Activated CD4-positive, alpha-beta T cell treated with anti-CD3 and anti-CD28 coated beads for 36 hours (primary cell): ENCODE data around the gene OR10H5. TPM values are rescaled to one million over a fixed set of nuclear protein-coding genes. Genes with fewer than 3 reads are reported as not detected.
"Not testable (repeated sequence)": the region's sequence is repeated elsewhere in the genome, so short reads cannot be mapped to it uniquely, and the experiment has no call there.

Experiments used
- ATAC-seq: fragments of 200-7000 bp; cut with Tn5 transposase; one replicate; pipeline ENCODE4 v1.10.0; 2021; ENCODE audit warnings: mild to moderate bottlenecking, moderate library complexity
- CTCF ChIA-PET: fragments of 350-600 bp; sonication (Branson Sonifier 250); formaldehyde crosslinking; loops from one replicate; lab custom pipeline; 2021; ENCODE audit warnings: antibody characterized with exemption; lab: Charles Lee
- POLR2A ChIA-PET: fragments of 350-600 bp; sonication (Branson Sonifier 250); formaldehyde crosslinking; loops from one replicate; lab custom pipeline; 2021; ENCODE audit warnings: antibody characterized with exemption, inconsistent platforms; lab: Charles Lee
- DNase-seq: peaks from one replicate; pipeline ENCODE4 v3.0.0-alpha.2; 2020
- H3K27ac Mint-ChIP-seq: one replicate; pipeline ENCODE4 v1.8.0; 2021; ENCODE audit warnings: mixed read lengths
- H3K27me3 Mint-ChIP-seq: one replicate; pipeline ENCODE4 v1.8.0; 2021; ENCODE audit warnings: mixed read lengths
- H3K36me3 Mint-ChIP-seq: one replicate; pipeline ENCODE4 v1.8.0; 2021; ENCODE audit warnings: low read depth, mixed read lengths
- H3K4me1 Mint-ChIP-seq: one replicate; pipeline ENCODE4 v1.8.0; 2021; ENCODE audit warnings: mixed read lengths
- H3K4me3 Mint-ChIP-seq: one replicate; pipeline ENCODE4 v1.8.0; 2021; ENCODE audit warnings: mild to moderate bottlenecking, moderate library complexity, mixed read lengths
- H3K9me3 Mint-ChIP-seq: one replicate; pipeline ENCODE4 v1.8.0; 2021; ENCODE audit warnings: low read depth, mixed read lengths
- intact Hi-C, 2 experiments: fragments of 100-400 bp; cut with DNase I in 1 of 2; cut with micrococcal nuclease in 1 of 2; formaldehyde crosslinking; loops; one replicate each; pipeline versions ENCODE4 v1.14.2 to v1.15.1; 2022 to 2024; cut with DNase I, micrococcal nuclease
- total RNA-seq, 2 experiments: library from RNA; stranded (reverse); gene quantifications; one replicate each; pipeline ENCODE4 v1.2.3, GENCODE V29; 2021

The OR10H5 gene
- total RNA-seq, 2 experiments from 2014 or later, result not detected

- no peaks in the 10 kb centered on the region for H3K36me3 Mint-ChIP-seq
- peaks cover 4% of the 10 kb centered on the region for H3K27me3 Mint-ChIP-seq
- CTCF ChIA-PET, result interaction anchor here (0.6 kb wide), 1 partner anchor 1501 kb away, joined by 4 read pairs; no protein-coding TSS in a partner anchor
- POLR2A ChIA-PET, result no interaction called here
- H3K27ac Mint-ChIP-seq, result no peak overlapping the region
- no peaks in the 10 kb centered on the region for H3K9me3 Mint-ChIP-seq
- no peak overlapping the region for H3K4me3 Mint-ChIP-seq
- DNase-seq (no peak), ATAC-seq (no peak)
- peaks cover 6% of the 10 kb centered on the region for H3K4me1 Mint-ChIP-seq
- intact Hi-C loops, result loop anchor here in 1 of 2 experiments (5.0 kb wide), 1 partner anchor 53 kb away; no protein-coding TSS in a partner anchor
Observed at GRCh38 chr19:15813916-15814315, 26.5 kb downstream of the OR10H5 start.

GRCh38 chr19:15815306-15815705 is 27.8 kb downstream of the OR10H5 start, which contains the start of gene OR10H1:
TSS of gene OR10H1 (minus strand) at chr19:15815664. CDS start at chr19:15808037, 7,627 bp downstream.
- POLR2A ChIA-PET, result no interaction called here
- H3K4me1 Mint-ChIP-seq, result peaks cover 6% of the 10 kb centered on the region
- H3K4me3 Mint-ChIP-seq, result no peak within 1 kb of the TSS
- no peak within 1 kb of the TSS for H3K27ac Mint-ChIP-seq
- H3K27me3 Mint-ChIP-seq, result peaks cover 3% of the 10 kb centered on the region
- CTCF ChIA-PET, result no interaction called here
- ATAC-seq (no peak), DNase-seq (no peak)
- no peaks in the 10 kb centered on the region for H3K36me3 Mint-ChIP-seq
- H3K9me3 Mint-ChIP-seq, result no peaks in the 10 kb centered on the region
- intact Hi-C loops, result no loop called here

GRCh38 chr19:15820646-15821045 is 33.2 kb downstream of the OR10H5 start:
- Mint-ChIP-seq H3K4me1 (no peaks in the 10 kb centered on the region), H3K4me3 (no peak overlapping the region), H3K36me3 (no peaks in the 10 kb centered on the region), H3K9me3 (no peaks in the 10 kb centered on the region), H3K27me3 (no peaks in the 10 kb centered on the region), H3K27ac (no peak overlapping the region)
- ATAC-seq (no peak), DNase-seq (no peak)
- intact Hi-C loops, result no loop called here
- POLR2A ChIA-PET, result no interaction called here
- CTCF ChIA-PET, result no interaction called here

GRCh38 chr19:15825753-15826152 is 38.3 kb downstream of the OR10H5 start:
- Mint-ChIP-seq H3K36me3 (no peaks in the 10 kb centered on the region), H3K27ac (no peak overlapping the region), H3K9me3 (no peaks in the 10 kb centered on the region), H3K4me3 (no peak overlapping the region), H3K27me3 (no peaks in the 10 kb centered on the region), H3K4me1 (no peaks in the 10 kb centered on the region)
- POLR2A ChIA-PET, result no interaction called here
- intact Hi-C loops, result no loop called here
- no peak for DNase-seq
- CTCF ChIA-PET, result interaction anchor here (0.6 kb wide), 2 partner anchors 211 to 216 kb away, joined by 3 read pairs; no protein-coding TSS in a partner anchor
- no peak for ATAC-seq

- H3K4me3 Mint-ChIP-seq, result no peak overlapping the region
- ChIA-PET CTCF (no interaction called here), POLR2A (no interaction called here)
- ATAC-seq, result no peak
- intact Hi-C loops, result no loop called here
- no peak for DNase-seq
- H3K4me1 Mint-ChIP-seq, result no peaks in the 10 kb centered on the region
- H3K9me3 Mint-ChIP-seq, result no peaks in the 10 kb centered on the region
- H3K36me3 Mint-ChIP-seq, result no peaks in the 10 kb centered on the region
- no peak overlapping the region for H3K27ac Mint-ChIP-seq
- no peaks in the 10 kb centered on the region for H3K27me3 Mint-ChIP-seq
Observed at GRCh38 chr19:15828121-15828610, 40.7 kb downstream of the OR10H5 start.

GRCh38 chr19:15828611-15829305 is 41.3 kb downstream of the OR10H5 start:
- POLR2A ChIA-PET, ATAC-seq, H3K27ac Mint-ChIP-seq, H3K4me1 Mint-ChIP-seq, H3K27me3 Mint-ChIP-seq, H3K4me3 Mint-ChIP-seq, CTCF ChIA-PET, H3K36me3 Mint-ChIP-seq, intact Hi-C loops, H3K9me3 Mint-ChIP-seq, DNase-seq: not testable (repeated sequence)

- H3K27ac Mint-ChIP-seq, result no peak overlapping the region
- no peaks in the 10 kb centered on the region for H3K4me1 Mint-ChIP-seq
- H3K4me3 Mint-ChIP-seq, result no peak overlapping the region
- no peaks in the 10 kb centered on the region for H3K36me3 Mint-ChIP-seq
- no peaks in the 10 kb centered on the region for H3K27me3 Mint-ChIP-seq
- ATAC-seq, result no peak
- DNase-seq, result no peak
- intact Hi-C loops, result no loop called here
- H3K9me3 Mint-ChIP-seq, result no peaks in the 10 kb centered on the region
- ChIA-PET POLR2A (no interaction called here), CTCF (no interaction called here)
Observed at GRCh38 chr19:15829306-15829698, 41.8 kb downstream of the OR10H5 start.

- no peak overlapping the region for H3K4me3 Mint-ChIP-seq
- DNase-seq (no peak), ATAC-seq (no peak)
- CTCF ChIA-PET, result interaction anchor here (0.7 to 1.1 kb wide), 2 partner anchors 14 to 608 kb away, joined by 3 to 4 read pairs; no protein-coding TSS in a partner anchor
- H3K9me3 Mint-ChIP-seq, result no peaks in the 10 kb centered on the region
- POLR2A ChIA-PET, result no interaction called here
- no peaks in the 10 kb centered on the region for H3K36me3 Mint-ChIP-seq
- no peak overlapping the region for H3K27ac Mint-ChIP-seq
- no peaks in the 10 kb centered on the region for H3K27me3 Mint-ChIP-seq
- H3K4me1 Mint-ChIP-seq, result no peaks in the 10 kb centered on the region
- intact Hi-C loops, result loop anchor here in 1 of 2 experiments (10.0 kb wide), 1 partner anchor 355 kb away; the partner anchor contains the start of gene FAM32A
Observed at GRCh38 chr19:15829786-15830185, 42.3 kb downstream of the OR10H5 start.

GRCh38 chr19:15831626-15832025 is 44.2 kb downstream of the OR10H5 start:
- no peak for DNase-seq
- no peaks in the 10 kb centered on the region for H3K9me3 Mint-ChIP-seq
- ATAC-seq, result no peak
- intact Hi-C loops, result loop anchor here in 1 of 2 experiments (10.0 kb wide), 1 partner anchor 353 kb away; the partner anchor contains the start of gene FAM32A
- CTCF ChIA-PET, result no interaction called here
- POLR2A ChIA-PET, result no interaction called here
- H3K27ac Mint-ChIP-seq, result no peak overlapping the region
- H3K4me3 Mint-ChIP-seq, result no peak overlapping the region
- H3K4me1 Mint-ChIP-seq, result peaks cover 9% of the 10 kb centered on the region
- H3K27me3 Mint-ChIP-seq, result no peaks in the 10 kb centered on the region
- no peaks in the 10 kb centered on the region for H3K36me3 Mint-ChIP-seq

GRCh38 chr19:15834232-15834631 is 46.8 kb downstream of the OR10H5 start:
- peaks cover 15% of the 10 kb centered on the region for H3K4me1 Mint-ChIP-seq
- H3K4me3 Mint-ChIP-seq, H3K27ac Mint-ChIP-seq, H3K9me3 Mint-ChIP-seq, CTCF ChIA-PET, H3K36me3 Mint-ChIP-seq, POLR2A ChIA-PET, H3K27me3 Mint-ChIP-seq, DNase-seq, ATAC-seq: not testable (repeated sequence)
- intact Hi-C loops, result loop anchor here in 1 of 2 experiments (10.0 kb wide), 1 partner anchor 351 kb away; the partner anchor contains the start of gene FAM32A

- peaks cover 15% of the 10 kb centered on the region for H3K4me1 Mint-ChIP-seq
- DNase-seq (peak; percentile 61), ATAC-seq (peak; percentile 24)
- POLR2A ChIA-PET, H3K27me3 Mint-ChIP-seq, H3K36me3 Mint-ChIP-seq, H3K9me3 Mint-ChIP-seq, CTCF ChIA-PET: not testable (repeated sequence)
- peak overlapping the region; percentile 98 for H3K27ac Mint-ChIP-seq
- peak overlapping the region; percentile 85 for H3K4me3 Mint-ChIP-seq
- intact Hi-C loops, result loop anchor here (1.0 to 10.0 kb wide), 16 partner anchors 165 to 1432 kb away; partner anchors contain the start of genes FAM32A (in 2 of the 2), AKAP8 (in 1 of the 2), AP1M1 (in 1 of the 2) and BABAM1 (in 1 of the 2)
Observed at GRCh38 chr19:15835565-15836329, 48.3 kb downstream of the OR10H5 start.
